ENCODE results near the gene AGAP3.

Gene AGAP3

DNA sequence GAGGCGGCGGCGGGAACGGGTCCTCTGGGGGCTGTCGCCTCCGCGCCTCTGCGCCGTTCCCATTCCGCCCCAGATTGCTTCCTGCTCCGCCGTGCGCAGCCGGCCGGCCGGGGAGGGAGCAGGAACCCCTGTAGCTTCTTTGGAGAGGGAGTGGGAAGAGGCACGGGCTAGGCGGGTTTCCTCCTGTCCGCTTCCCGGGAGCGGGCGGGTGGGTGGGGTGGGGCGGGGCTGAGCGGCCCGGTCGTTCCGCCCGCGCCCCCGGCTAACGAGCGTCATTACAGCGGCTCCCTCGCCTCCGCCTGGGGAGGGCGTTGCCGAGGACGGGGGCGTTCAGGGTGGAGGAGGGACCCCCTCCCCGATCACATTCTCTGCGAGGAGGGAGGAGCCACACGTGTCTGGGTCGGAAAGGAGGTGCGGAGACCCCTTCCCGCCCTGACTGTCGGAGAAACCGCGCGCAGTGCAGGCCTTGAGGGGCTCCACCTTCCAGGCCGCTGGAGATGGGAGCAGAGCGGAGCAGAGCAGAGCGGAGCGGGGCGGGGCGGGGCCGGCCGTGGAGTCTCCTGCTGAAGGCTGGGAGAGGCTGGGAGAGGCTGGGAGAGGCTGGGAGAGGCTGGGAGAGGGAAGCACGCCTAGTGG, 39.7 kb downstream of the AGAP3 start:
- DNase-seq (ENCODE audit: low read depth) = no peak
- TF ChIP-seq, protein P1, sequence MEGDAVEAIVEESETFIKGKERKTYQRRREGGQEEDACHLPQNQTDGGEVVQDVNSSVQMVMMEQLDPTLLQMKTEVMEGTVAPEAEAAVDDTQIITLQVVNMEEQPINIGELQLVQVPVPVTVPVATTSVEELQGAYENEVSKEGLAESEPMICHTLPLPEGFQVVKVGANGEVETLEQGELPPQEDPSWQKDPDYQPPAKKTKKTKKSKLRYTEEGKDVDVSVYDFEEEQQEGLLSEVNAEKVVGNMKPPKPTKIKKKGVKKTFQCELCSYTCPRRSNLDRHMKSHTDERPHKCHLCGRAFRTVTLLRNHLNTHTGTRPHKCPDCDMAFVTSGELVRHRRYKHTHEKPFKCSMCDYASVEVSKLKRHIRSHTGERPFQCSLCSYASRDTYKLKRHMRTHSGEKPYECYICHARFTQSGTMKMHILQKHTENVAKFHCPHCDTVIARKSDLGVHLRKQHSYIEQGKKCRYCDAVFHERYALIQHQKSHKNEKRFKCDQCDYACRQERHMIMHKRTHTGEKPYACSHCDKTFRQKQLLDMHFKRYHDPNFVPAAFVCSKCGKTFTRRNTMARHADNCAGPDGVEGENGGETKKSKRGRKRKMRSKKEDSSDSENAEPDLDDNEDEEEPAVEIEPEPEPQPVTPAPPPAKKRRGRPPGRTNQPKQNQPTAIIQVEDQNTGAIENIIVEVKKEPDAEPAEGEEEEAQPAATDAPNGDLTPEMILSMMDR (conservative IDR thresholded peaks at IDR 0.05; ENCODE audit: low read depth, low read length) = no peak
- H3K4me3 ChIP-seq (ENCODE audit: low read depth, low read length) = peak overlapping the region; percentile 50

DNA sequence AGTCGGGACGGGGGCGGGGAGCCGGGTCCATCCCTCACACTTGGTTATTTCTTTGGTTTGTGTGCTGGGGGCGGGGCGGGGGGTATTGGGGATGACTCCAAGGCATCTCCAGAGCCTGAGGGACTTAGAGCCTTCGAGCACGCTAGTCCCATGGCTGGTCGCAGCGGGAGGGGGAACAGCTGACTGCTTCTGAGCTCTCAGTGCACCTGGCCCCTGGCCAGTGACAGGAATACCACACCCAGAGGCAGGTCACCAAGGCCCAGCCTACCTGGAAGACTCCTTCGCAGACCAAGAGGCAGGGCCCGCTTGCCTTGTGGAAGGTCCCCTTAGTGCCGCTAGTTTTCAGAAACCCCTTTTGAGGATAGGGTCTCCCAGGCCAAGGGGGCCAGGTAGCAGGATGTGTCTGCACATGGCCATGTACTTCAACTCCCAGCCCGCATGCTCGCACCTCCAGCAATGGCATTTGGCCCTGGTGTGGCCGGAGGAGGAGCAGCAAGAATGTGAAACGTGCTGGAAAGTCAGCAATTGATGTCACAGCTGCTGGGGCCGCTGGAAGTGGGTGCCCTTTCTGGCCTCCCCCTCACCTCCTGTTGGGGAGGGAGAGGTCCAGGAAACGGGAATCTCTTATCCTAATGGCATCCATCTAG, 40.3 kb downstream of the AGAP3 start:
- TF ChIP-seq, protein P1 (conservative IDR thresholded peaks at IDR 0.05; ENCODE audit: low read depth, low read length) = no peak
- no peak for DNase-seq (ENCODE audit: low read depth)
- H3K4me3 ChIP-seq (ENCODE audit: low read depth, low read length) = no peak overlapping the region

DNA sequence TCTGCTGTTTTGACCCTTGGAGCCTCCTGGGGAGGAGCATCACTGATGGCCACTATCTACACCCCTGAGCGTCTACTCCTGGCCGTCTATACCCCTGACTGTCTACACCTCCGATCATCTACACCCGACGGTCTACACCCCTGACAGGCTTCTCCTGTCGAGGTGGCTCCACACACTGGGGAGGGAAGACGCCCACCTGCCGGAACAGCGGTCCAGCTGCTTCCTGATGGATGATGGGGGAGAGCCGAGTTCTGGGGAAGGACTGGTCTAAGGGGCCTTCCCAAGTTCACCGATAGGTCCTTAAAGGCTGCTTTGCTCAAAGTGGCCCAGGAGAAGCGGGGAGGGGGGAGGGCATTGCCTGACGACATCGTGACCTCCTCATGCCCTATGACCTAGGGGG, 41.9 kb downstream of the AGAP3 start:
- TF ChIP-seq, protein P1 (conservative IDR thresholded peaks at IDR 0.05; ENCODE audit: low read depth, low read length) = no peak
- no peak overlapping the region for H3K4me3 ChIP-seq (ENCODE audit: low read depth, low read length)
- DNase-seq (ENCODE audit: low read depth) = no peak

DNA sequence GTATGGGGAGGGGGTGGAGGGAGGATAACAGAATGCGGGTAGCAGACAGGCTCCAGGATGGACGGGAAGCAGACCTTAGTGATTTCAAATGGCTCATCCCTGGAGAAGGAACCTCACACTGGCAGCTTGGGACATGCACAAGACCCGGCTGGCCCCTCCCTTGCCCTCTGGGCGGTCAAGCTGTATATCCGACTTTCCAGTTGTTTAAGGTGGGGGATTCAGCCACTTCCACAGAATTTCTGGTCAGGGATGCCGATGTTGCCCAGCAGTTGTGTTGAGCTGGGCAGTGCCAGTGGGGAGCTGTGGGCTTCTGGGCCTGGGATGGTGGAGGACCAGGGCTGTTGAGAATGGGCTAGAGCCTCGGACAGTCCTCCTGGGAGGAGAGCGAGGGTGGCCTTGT, 42.4 kb downstream of the AGAP3 start:
- no peak for DNase-seq (ENCODE audit: low read depth)
- TF ChIP-seq, protein P1 (conservative IDR thresholded peaks at IDR 0.05; ENCODE audit: low read depth, low read length) = no peak

DNA sequence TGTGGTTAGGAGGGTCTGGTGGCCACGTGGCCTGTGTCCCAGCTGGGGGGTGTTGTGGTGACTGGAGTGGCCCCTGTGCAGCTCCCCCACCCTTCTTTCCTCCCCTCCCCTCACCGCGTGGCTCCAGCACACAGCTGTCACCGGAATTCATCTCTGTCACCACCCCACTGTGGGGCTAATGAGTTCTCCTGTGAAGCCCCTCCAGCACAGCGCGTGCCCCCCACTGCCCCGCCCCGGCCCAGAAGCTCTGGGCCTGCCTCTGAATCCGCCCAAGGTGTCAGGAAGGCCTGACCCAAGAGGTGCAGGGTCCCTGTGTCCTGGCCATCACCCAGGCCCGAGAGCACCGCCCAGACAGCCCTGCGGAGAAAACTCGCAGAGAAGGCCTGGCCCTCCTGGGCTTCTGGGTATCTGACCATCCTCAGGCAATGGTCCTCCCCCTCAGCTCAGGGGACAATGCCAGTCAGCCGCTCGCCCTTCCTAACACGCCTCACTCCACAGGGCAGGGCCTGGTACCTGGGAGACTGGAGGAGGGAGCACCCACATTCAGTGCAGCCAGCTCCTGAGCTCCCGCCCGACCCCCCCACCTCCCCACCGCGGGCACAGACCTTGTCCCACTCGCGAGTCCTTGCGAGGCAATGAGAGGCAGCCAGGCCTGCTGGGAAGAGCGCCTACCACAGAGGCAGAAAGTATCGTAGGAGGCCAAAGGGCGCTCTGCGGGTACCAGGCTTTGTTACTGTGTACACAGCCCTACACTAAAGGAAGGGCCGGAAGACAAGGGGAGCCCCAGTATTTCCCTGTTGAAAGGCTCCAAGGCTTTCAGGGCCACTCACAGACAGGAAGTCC, 43.1 kb downstream of the AGAP3 start:
- no peak for DNase-seq (ENCODE audit: low read depth)
- no peak overlapping the region for H3K4me3 ChIP-seq (ENCODE audit: low read depth, low read length)
- TF ChIP-seq, protein P1 (conservative IDR thresholded peaks at IDR 0.05; ENCODE audit: low read depth, low read length) = no peak

More for the DNA sequence above, 42.4 kb downstream of the AGAP3 start:
- H3K4me3 ChIP-seq (ENCODE audit: low read depth, low read length) = no peak overlapping the region

DNA sequence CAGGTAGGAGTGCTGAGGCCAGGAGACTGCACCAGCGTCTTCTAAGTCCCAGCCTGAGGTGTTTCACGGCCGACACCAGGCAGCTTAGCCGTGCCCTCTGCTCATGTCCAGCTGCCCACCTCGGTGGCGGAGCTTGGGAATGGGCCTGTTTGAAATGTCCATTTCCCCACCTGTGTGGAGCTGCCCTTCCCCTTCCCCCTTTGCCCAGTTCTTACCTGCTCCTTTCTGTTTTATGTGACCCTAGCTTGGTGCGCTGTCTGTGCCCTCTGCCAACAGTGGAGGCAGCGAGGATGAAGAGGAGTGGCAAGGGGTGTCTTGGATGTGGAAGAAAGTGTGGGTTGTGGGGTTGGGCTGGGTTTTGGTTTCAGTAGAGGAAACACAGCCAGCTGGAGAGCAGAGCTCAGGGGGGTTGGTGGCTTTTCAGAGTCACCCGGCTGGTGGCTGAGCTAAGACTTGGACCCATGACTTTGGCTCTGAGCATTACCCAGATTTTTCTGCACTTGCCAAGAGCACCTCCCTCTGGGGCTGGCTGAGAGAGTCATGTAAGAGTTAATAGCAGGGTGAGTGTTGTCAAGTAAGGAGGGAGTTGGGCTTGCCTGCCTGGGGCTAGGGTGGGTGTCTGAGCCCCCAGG, 43.8 kb downstream of the AGAP3 start:
- TF ChIP-seq, protein P1 (conservative IDR thresholded peaks at IDR 0.05; ENCODE audit: low read depth, low read length) = no peak
- H3K4me3 ChIP-seq (ENCODE audit: low read depth, low read length) = no peak overlapping the region
- no peak for DNase-seq (ENCODE audit: low read depth)

Data from choroid plexus epithelial cell (primary cell).